Activated T-cell treated with anti-CD3 and anti-CD28 coated beads, Interleukin-2, amount 50 U/mL, for 72 hours (primary cell): ENCODE results near the gene BCR. TPM values are rescaled to one million over a fixed set of nuclear protein-coding genes. Genes with fewer than 3 reads are reported as not detected.
A peak's percentile ranks its signal among the peaks of the same experiment; 100 is the strongest.
"Not testable (repeated sequence)": the region's sequence is repeated elsewhere in the genome, so short reads cannot be mapped to it uniquely, and the experiment has no call there.

Experiments
- ATAC-seq, 2 donors: fragments of 150-1000 bp; cut with Tn5 transposase; replicated peaks in 1 of 2; 2 replicates each; pipeline ENCODE4 v1.10.0; 2021; ENCODE audit warnings: moderate library complexity in 2 of 2, mild to moderate bottlenecking in 1 of 2
- DNase-seq, 2 donors: peaks; one replicate each; pipeline ENCODE4 v3.0.0; 2021 to 2022; ENCODE audit warnings: mixed read lengths in 1 of 2
- H3K27ac Mint-ChIP-seq: one replicate; pipeline ENCODE4 v1.8.0; 2022; ENCODE audit warnings: mild to moderate bottlenecking, moderate library complexity, mixed read lengths
- H3K27me3 Mint-ChIP-seq: one replicate; pipeline ENCODE4 v1.8.0; 2022; ENCODE audit warnings: low read depth, mixed read lengths
- H3K36me3 Mint-ChIP-seq, 2 donors: one replicate each; pipeline ENCODE4 v1.8.0; 2022; ENCODE audit warnings: mixed read lengths in 2 of 2, mild to moderate bottlenecking in 1 of 2; ENCODE audit not compliant: insufficient read depth in 2 of 2
- H3K4me1 Mint-ChIP-seq: one replicate; pipeline ENCODE4 v1.8.0; 2022; ENCODE audit warnings: low read depth, mixed read lengths
- H3K4me3 Mint-ChIP-seq, 2 donors: one replicate each; pipeline ENCODE4 v1.8.0; 2022; ENCODE audit warnings: mild to moderate bottlenecking in 2 of 2, mixed read lengths in 2 of 2, moderate library complexity in 2 of 2
- H3K9me3 Mint-ChIP-seq, 2 donors: one replicate each; pipeline ENCODE4 v1.8.0; 2022; ENCODE audit warnings: mixed read lengths in 2 of 2
- total RNA-seq, 2 donors: library from RNA; stranded (reverse); gene quantifications; one replicate each; pipeline ENCODE4 v1.2.3, GENCODE V29; 2022

The BCR gene
- total RNA-seq, result 10 to 100 TPM; 40.3 to 50.0 TPM

DNA sequence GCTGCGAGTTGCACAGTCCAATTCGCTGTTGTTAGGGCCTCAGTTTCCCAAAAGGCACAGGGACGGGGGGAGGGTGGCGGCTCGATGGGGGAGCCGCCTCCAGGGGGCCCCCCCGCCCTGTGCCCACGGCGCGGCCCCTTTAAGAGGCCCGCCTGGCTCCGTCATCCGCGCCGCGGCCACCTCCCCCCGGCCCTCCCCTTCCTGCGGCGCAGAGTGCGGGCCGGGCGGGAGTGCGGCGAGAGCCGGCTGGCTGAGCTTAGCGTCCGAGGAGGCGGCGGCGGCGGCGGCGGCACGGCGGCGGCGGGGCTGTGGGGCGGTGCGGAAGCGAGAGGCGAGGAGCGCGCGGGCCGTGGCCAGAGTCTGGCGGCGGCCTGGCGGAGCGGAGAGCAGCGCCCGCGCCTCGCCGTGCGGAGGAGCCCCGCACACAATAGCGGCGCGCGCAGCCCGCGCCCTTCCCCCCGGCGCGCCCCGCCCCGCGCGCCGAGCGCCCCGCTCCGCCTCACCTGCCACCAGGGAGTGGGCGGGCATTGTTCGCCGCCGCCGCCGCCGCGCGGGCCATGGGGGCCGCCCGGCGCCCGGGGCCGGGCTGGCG lies at the start of gene BCR:
Gene BCR (plus strand): TSS at position 209 of the 592 bp plus-strand sequence. CDS start 452 bp downstream, outside the sequence.
- H3K27ac Mint-ChIP-seq, result peak within 1 kb of the TSS; percentile 13
- H3K36me3 Mint-ChIP-seq, result peaks cover 1 to 6% of the 10 kb centered on the region in 2 donors
- H3K4me3 Mint-ChIP-seq, result peak within 1 kb of the TSS; percentile 92
- H3K9me3 Mint-ChIP-seq, result no peaks in the 10 kb centered on the region
- ATAC-seq (peak; percentile 57 to 66), DNase-seq (peak; percentile 69 to 72)
- no peaks in the 10 kb centered on the region for H3K27me3 Mint-ChIP-seq
- peaks cover 61% of the 10 kb centered on the region for H3K4me1 Mint-ChIP-seq

DNA sequence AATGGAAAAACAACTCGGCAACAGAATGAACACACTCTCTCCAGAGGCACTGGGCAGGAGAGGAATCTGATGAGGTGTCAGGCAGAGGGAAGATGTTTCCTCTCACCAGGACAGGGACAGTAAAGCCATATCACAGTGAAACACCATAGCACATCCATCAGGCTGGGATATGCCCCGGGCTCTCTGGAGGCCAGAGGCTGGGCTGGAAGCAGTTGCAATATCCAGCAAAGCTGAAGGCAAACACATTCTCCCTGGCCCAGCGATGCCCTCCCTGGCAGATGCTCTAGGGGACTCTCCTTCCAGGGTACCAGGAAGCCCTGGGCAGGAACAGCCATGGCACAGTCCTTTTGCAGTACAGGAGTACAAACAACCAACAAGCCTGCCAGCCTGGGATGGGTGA lies 49.6 kb upstream of the BCR start:
- DNase-seq (no peak), ATAC-seq (no peak)
- H3K4me1 Mint-ChIP-seq, result peaks cover 5% of the 10 kb centered on the region
- H3K27ac Mint-ChIP-seq, result no peak overlapping the region
- no peak overlapping the region for H3K4me3 Mint-ChIP-seq
- no peaks in the 10 kb centered on the region for H3K27me3 Mint-ChIP-seq
- H3K36me3 Mint-ChIP-seq, result no peaks in the 10 kb centered on the region
- H3K9me3 Mint-ChIP-seq, result no peaks in the 10 kb centered on the region

DNA sequence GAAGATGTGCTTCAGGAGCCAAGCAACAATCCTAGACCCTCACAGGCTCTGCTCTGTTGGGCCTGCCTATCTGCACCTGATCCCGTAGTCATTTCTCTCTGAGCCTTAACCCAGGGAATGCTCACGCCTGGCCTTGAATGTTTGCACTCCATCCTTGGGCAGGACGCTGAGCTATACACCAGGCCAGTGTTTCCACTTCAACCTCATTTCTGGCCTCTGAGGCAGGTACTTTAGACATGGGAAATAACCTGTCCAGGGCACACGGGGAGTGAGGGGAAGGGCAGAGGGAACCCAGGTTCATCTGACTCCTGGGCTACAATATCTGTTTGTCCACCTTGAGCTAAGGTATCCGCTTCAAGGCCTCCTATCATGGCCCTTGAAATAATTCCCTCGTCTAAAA lies 48.4 kb upstream of the BCR start:
- no peaks in the 10 kb centered on the region for H3K9me3 Mint-ChIP-seq
- ATAC-seq, result no peak
- H3K27ac Mint-ChIP-seq, result no peak overlapping the region
- no peaks in the 10 kb centered on the region for H3K27me3 Mint-ChIP-seq
- DNase-seq, result no peak
- no peaks in the 10 kb centered on the region for H3K36me3 Mint-ChIP-seq
- H3K4me3 Mint-ChIP-seq, result no peak overlapping the region
- H3K4me1 Mint-ChIP-seq, result peaks cover 5% of the 10 kb centered on the region

DNA sequence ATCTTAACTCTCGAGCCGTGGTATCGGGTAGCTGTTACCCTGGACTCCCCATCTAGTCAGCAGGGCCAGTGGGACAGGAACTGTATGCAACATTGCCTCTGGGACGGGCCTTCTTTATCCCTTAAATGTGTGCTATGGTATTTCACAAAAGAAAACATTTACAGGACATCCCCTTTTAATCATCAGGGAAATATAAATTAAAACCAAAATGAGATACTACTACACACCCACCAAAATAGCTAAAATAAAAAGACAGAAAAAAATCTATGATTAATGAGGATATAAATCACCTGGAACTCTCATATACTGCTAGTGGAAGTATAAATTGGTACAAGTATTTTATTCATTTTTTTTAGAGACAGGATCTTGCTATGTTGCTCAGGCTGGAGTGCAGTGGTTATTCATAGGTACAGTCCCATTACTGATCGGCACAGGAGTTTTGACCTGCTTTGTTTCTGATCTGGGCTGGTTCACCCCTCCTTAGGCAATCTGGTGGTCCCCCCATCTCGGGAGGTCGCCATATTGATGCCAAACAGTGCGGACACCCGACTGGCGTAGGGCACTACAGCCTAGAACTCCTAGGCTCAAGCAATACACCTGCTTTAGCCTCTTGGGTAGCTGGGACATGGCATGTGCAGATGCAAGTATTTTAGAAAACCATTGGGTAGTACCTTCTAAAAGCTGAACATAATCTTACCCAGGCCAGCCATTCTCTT lies 47.8 kb upstream of the BCR start:
- Mint-ChIP-seq H3K27ac (no peak overlapping the region), H3K4me1 (peaks cover 5% of the 10 kb centered on the region), H3K36me3 (no peaks in the 10 kb centered on the region), H3K27me3 (no peaks in the 10 kb centered on the region), H3K4me3 (no peak overlapping the region), H3K9me3 (no peaks in the 10 kb centered on the region)
- DNase-seq, result no peak
- no peak for ATAC-seq

DNA sequence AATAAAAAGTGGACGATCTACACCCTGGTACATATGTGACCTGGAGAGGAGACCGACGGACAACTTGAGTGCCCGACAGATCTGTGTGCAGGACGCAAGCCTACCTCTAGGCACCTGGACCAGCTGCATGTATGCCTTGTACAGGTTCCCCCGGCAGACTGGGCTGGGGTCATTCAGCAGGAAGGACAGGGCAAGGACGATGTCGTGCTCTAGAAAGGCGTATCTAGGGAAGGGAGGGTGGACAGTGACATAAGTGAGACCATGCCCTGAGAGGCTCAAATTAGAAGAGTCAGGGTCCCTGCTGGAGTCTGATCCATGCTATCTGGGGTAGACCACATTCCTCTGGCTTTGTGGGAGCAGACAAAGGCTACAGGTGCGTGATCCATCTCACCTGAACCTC lies 46.4 kb upstream of the BCR start:
- Mint-ChIP-seq H3K27ac (no peak overlapping the region), H3K27me3 (no peaks in the 10 kb centered on the region), H3K4me3 (no peak overlapping the region), H3K9me3 (no peaks in the 10 kb centered on the region), H3K36me3 (peaks cover 1 to 2% of the 10 kb centered on the region in 2 donors), H3K4me1 (peaks cover 12% of the 10 kb centered on the region)
- ATAC-seq (no peak), DNase-seq (no peak)

- H3K9me3 Mint-ChIP-seq, H3K36me3 Mint-ChIP-seq, ATAC-seq, DNase-seq, H3K27me3 Mint-ChIP-seq, H3K27ac Mint-ChIP-seq, H3K4me3 Mint-ChIP-seq: not testable (repeated sequence)
- H3K4me1 Mint-ChIP-seq, result peaks cover 26% of the 10 kb centered on the region
These were observed 43.3 kb upstream of the BCR start for GRCh38 chr22:23136991-23137390.

DNA sequence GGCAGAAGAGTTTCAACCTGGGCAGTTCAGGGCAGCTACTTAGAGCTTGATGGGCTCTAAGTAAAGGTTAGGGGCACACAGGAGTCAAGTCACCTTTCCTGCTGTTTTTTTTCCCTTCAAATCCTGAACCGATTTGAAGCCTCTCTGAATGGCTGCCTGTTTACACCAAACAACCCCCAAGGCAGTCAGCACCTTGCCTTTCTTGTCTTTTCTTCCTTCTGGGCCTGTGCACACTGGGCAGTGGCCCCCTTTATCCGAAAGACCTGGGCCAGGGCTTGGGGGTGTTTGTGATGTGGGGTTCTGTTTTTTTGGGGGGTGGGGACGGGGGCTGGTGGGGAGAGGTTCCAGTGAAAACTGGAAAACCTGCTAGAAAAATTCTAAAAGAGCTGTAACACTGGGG lies 42.8 kb upstream of the BCR start:
- H3K9me3 Mint-ChIP-seq, result no peaks in the 10 kb centered on the region
- peaks cover 31% of the 10 kb centered on the region for H3K4me1 Mint-ChIP-seq
- H3K27me3 Mint-ChIP-seq, result no peaks in the 10 kb centered on the region
- H3K27ac Mint-ChIP-seq, result peak overlapping the region; percentile 91
- DNase-seq, result no peak
- peaks cover 1 to 2% of the 10 kb centered on the region in 2 donors for H3K36me3 Mint-ChIP-seq
- no peak for ATAC-seq
- peak overlapping the region in 1 of 2 donors; percentile 53 for H3K4me3 Mint-ChIP-seq

DNA sequence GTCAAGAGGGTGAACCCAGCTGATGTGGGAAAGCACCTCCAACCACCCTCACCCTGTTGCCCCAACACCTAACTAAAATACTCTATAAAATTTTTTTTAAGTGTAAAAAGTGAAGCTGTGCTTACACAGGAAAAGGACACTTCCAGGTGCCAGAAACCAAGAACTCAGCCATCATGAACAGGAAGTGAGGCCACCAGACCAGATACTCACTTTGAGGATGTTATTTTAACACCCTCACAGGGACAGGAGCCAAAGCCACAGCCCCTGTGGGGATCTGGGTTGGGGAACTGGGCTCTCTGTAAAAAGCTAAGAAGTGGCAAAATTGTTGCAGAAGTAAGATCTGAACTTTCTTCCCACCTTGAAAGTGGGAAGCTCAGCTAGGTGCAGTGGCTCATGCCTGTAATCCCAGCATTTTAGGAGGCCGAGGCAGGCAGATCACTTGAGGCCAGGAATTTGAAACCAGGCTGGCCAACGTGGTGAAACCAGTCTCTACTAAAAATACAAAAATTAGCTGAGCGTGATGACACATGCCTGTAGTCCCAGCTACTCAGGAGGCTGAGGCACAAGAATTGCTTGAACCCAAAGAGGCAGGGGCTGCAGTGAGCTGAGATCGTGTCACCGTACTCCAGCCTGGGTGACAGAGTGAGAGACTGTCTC lies 42.3 kb upstream of the BCR start:
- peaks cover 36% of the 10 kb centered on the region for H3K4me1 Mint-ChIP-seq
- no peaks in the 10 kb centered on the region for H3K27me3 Mint-ChIP-seq
- peak overlapping the region; percentile 53 to 75 for H3K4me3 Mint-ChIP-seq
- no peaks in the 10 kb centered on the region for H3K9me3 Mint-ChIP-seq
- peak in 1 of 2 donors; percentile 20 for ATAC-seq
- peak overlapping the region; percentile 91 for H3K27ac Mint-ChIP-seq
- peaks cover 1 to 2% of the 10 kb centered on the region in 2 donors for H3K36me3 Mint-ChIP-seq
- peak; percentile 17 to 39 for DNase-seq

- H3K27me3 Mint-ChIP-seq, result no peaks in the 10 kb centered on the region
- H3K4me1 Mint-ChIP-seq, result peaks cover 36% of the 10 kb centered on the region
- H3K27ac Mint-ChIP-seq, result peak overlapping the region; percentile 91
- peak overlapping the region in 1 of 2 donors; percentile 75 for H3K4me3 Mint-ChIP-seq
- DNase-seq (no peak), ATAC-seq (no peak)
- no peaks in the 10 kb centered on the region for H3K9me3 Mint-ChIP-seq
- peaks cover 1 to 2% of the 10 kb centered on the region in 2 donors for H3K36me3 Mint-ChIP-seq
These were observed 41.5 kb upstream of the BCR start for GRCh38 chr22:23138584-23139435.

- Mint-ChIP-seq H3K27ac (no peak overlapping the region), H3K4me1 (peaks cover 46% of the 10 kb centered on the region), H3K9me3 (no peaks in the 10 kb centered on the region), H3K4me3 (no peak overlapping the region), H3K36me3 (peaks cover 1 to 2% of the 10 kb centered on the region in 2 donors), H3K27me3 (no peaks in the 10 kb centered on the region)
- DNase-seq (no peak), ATAC-seq (no peak)
These were observed 39.9 kb upstream of the BCR start for GRCh38 chr22:23140385-23140784.

DNA sequence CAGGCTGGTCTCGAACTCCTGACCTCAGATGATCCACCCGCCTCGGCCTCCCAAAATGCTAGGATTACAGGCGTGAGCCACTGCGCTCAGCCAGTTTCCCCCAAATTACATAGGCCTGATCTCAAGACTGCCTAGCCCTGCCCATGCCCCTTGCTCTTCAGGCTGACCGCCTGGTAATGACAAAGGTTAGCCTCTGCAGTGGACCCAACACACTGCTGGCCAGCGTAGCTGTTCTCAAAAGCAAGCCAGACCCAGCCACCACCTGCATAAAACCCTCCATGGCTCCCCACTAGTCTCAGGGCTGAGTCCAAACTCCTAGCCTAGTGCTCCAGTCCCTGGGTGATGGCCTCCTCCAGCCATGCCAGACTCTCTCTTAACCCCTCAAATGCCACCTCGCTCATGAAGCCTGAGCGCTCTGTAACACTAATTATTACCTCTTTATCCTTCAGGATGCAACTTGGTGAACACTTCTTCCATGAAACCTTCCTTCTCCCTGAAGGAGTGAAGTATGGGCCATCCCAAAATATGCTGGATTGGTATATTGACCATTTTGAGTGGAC lies 37.7 kb upstream of the BCR start:
- no peak for ATAC-seq
- no peaks in the 10 kb centered on the region for H3K27me3 Mint-ChIP-seq
- H3K27ac Mint-ChIP-seq, result peak overlapping the region; percentile 42
- DNase-seq, result no peak
- peak overlapping the region; percentile 75 to 79 for H3K4me3 Mint-ChIP-seq
- peaks cover 49% of the 10 kb centered on the region for H3K4me1 Mint-ChIP-seq
- peaks cover 1 to 2% of the 10 kb centered on the region in 2 donors for H3K36me3 Mint-ChIP-seq
- no peaks in the 10 kb centered on the region for H3K9me3 Mint-ChIP-seq

- Mint-ChIP-seq H3K4me1 (peaks cover 45% of the 10 kb centered on the region), H3K9me3 (no peaks in the 10 kb centered on the region), H3K27ac (no peak overlapping the region), H3K4me3 (peak overlapping the region in 1 of 2 donors; percentile 75), H3K27me3 (no peaks in the 10 kb centered on the region), H3K36me3 (peaks cover 1 to 2% of the 10 kb centered on the region in 2 donors)
- DNase-seq (no peak), ATAC-seq (no peak)
These were observed 37.2 kb upstream of the BCR start for GRCh38 chr22:23143119-23143518.
